Endothelial cell of umbilical vein (primary cell): Measurements from ENCODE around the gene SORT1.

ENCODE experiments used
- POLR2A ChIP-seq: IDR thresholded peaks from 2 replicates; pipeline ENCODE4 v1.6.1; 2012; ENCODE audit warnings: low read depth, mild to moderate bottlenecking, control low read depth, low read length
- TF ChIP-seq, protein P1 (sequence below), 2 donors: IDR thresholded peaks; 1 replicate in 1 of 2; 2 replicates in 1 of 2; pipeline ENCODE4 v1.5.1; 2011; ENCODE audit warnings: low read length in 2 of 2, mild to moderate bottlenecking in 2 of 2, moderate library complexity in 2 of 2, control low read depth in 1 of 2, inconsistent platforms in 1 of 2, low read depth in 1 of 2; ENCODE audit not compliant: insufficient read depth in 1 of 2; ENCODE audit errors: extremely low read depth in 1 of 2

DNA sequence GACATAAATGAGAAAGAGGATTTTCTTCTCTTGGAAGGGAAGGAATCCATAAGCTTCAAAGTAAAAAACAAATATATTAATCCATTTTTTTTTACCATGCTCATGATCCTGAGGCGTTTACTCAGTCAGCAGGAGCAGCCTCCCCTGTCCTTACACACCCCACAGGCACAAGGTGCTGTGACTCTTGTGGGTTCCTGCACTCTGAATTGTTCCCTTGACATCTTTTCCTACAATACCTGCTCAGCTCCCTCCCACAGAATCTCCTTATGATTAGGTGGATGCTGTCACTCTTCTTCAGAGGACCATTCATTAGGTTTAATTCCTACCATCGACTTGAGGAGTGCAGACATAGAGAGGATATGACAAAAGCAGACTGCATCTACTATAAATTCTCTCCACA is 104.7 kb downstream of the SORT1 start:
- TF ChIP-seq, protein P1, sequence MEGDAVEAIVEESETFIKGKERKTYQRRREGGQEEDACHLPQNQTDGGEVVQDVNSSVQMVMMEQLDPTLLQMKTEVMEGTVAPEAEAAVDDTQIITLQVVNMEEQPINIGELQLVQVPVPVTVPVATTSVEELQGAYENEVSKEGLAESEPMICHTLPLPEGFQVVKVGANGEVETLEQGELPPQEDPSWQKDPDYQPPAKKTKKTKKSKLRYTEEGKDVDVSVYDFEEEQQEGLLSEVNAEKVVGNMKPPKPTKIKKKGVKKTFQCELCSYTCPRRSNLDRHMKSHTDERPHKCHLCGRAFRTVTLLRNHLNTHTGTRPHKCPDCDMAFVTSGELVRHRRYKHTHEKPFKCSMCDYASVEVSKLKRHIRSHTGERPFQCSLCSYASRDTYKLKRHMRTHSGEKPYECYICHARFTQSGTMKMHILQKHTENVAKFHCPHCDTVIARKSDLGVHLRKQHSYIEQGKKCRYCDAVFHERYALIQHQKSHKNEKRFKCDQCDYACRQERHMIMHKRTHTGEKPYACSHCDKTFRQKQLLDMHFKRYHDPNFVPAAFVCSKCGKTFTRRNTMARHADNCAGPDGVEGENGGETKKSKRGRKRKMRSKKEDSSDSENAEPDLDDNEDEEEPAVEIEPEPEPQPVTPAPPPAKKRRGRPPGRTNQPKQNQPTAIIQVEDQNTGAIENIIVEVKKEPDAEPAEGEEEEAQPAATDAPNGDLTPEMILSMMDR (IDR thresholded peaks at IDR 0.05; ENCODE audit: extremely low read depth in 1 of 2, insufficient read depth in 1 of 2, low read depth in 1 of 2, low read length in 2 of 2) = no peak
- no peak for TF ChIP-seq POLR2A
